GM20000 (cell line): ENCODE results near the gene CD22.

Experiments used
- DNase-seq: peaks from one replicate; pipeline ENCODE4 v3.0.0; 2012; ENCODE audit warnings: low spot score
- CTCF ChIP-seq: IDR thresholded peaks from 2 replicates; pipeline ENCODE4 v1.5.1; 2012; ENCODE audit warnings: mild to moderate bottlenecking, control low read depth; ENCODE audit errors: extremely low read depth, missing control alignments

Gene CD22

GRCh38 chr19:35351411-35352176, 22.6 kb downstream of the CD22 start:
- no peak for TF ChIP-seq CTCF
- no peak for DNase-seq

GRCh38 chr19:35352177-35352447, 23.1 kb downstream of the CD22 start:
- no peak for DNase-seq
- no peak for TF ChIP-seq CTCF

GRCh38 chr19:35352448-35353304, 23.7 kb downstream of the CD22 start:
- peak; percentile 89 for DNase-seq
- peak; percentile 95 for TF ChIP-seq CTCF

DNA sequence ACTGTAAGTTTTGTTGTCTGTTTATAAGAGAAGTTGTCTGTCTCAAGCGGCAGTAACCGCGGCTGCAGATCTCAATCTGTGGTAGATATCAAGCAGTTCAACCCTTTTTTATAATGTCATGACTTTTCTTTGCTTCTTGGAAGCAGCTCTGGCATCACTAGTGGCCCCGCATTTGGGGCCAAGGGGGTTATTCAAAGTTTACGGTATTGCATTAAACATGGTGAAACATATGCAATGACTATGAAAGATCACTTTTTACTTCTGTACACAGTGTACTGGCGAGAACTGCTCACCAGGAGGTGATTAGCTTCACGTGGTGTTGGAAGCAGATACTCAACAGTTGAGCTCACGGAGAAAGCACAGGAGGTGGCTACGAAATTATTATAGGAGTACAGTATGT, 24.6 kb downstream of the CD22 start:
- DNase-seq, result no peak

GRCh38 chr19:35354898-35355297, 25.9 kb downstream of the CD22 start:
- DNase-seq, result no peak
- no peak for TF ChIP-seq CTCF

More for the DNA sequence above, 24.6 kb downstream of the CD22 start:
- TF ChIP-seq CTCF, result no peak

- DNase-seq, result no peak
Observed at GRCh38 chr19:35355791-35356460, 26.9 kb downstream of the CD22 start.

More at GRCh38 chr19:35355791-35356460, 26.9 kb downstream of the CD22 start:
- no peak for TF ChIP-seq CTCF
